ENCODE data around the gene WDCP.

The WDCP gene

GRCh38 chr2:24021122-24021998, 25.8 kb downstream of the WDCP start:
- TF ChIP-seq CTCF (conservative IDR thresholded peaks at IDR 0.05; ENCODE audit: control insufficient read depth, insufficient read depth, low read depth, low read length): peak; percentile 22
- DNase-seq (ENCODE audit: low read depth): no peak
- no peak overlapping the region for H3K4me3 ChIP-seq (ENCODE audit: control insufficient read depth, low read depth, low read length)

DNA sequence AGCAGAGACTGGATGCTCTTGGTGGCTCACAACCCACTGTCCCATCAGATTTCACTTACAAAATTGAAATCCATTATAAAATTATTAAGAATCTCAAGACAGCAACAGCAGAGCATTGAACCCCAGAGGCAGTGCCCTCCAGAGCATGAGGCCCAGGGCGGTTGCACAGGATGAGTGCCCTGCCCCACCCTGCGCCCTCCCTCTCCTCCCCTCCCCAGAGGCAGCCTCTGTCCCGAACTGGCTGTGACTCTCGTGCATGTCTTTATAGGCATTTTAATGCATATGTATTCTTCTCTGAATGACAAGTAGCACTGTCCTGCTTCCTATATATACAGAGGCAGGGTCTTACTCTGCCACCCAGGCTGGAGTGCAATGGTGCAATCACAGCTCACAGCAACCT, 26.9 kb downstream of the WDCP start:
- no peak overlapping the region for H3K4me3 ChIP-seq (ENCODE audit: control insufficient read depth, low read depth, low read length)
- TF ChIP-seq CTCF (conservative IDR thresholded peaks at IDR 0.05; ENCODE audit: control insufficient read depth, insufficient read depth, low read depth, low read length): no peak
- no peak for DNase-seq (ENCODE audit: low read depth)

- DNase-seq (ENCODE audit: low read depth): no peak
- no peak overlapping the region for H3K4me3 ChIP-seq (ENCODE audit: control insufficient read depth, low read depth, low read length)
- no peak for TF ChIP-seq CTCF (conservative IDR thresholded peaks at IDR 0.05; ENCODE audit: control insufficient read depth, insufficient read depth, low read depth, low read length)
Measured at GRCh38 chr2:24019729-24020128, 27.5 kb downstream of the WDCP start.

- DNase-seq (ENCODE audit: low read depth): no peak
- H3K4me3 ChIP-seq (ENCODE audit: control insufficient read depth, low read depth, low read length): no peak overlapping the region
- TF ChIP-seq CTCF (conservative IDR thresholded peaks at IDR 0.05; ENCODE audit: control insufficient read depth, insufficient read depth, low read depth, low read length): no peak
Measured at GRCh38 chr2:24018241-24018640, 28.9 kb downstream of the WDCP start.

DNA sequence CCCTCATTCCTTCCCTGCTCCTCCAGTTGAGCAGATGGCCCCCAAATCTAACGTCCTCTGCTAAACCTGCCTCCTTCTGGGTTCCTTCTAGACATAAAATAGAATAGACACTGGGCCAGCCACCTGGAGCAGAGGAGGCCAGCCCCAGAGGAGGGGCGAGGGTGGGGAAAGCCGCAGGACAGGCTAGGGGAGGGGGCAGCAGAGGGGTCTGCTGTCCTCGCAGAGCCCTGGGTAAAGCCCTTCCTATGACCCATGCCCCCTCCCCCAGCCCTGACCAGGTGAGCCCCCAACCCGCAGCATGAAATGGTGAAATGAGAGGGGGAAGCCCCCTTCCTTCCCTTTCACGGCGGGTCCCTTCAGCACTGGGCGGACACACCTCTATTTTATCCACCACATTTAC, 29.5 kb downstream of the WDCP start:
- H3K4me3 ChIP-seq (ENCODE audit: control insufficient read depth, low read depth, low read length): no peak overlapping the region
- no peak for TF ChIP-seq CTCF (conservative IDR thresholded peaks at IDR 0.05; ENCODE audit: control insufficient read depth, insufficient read depth, low read depth, low read length)
- DNase-seq (ENCODE audit: low read depth): no peak

DNA sequence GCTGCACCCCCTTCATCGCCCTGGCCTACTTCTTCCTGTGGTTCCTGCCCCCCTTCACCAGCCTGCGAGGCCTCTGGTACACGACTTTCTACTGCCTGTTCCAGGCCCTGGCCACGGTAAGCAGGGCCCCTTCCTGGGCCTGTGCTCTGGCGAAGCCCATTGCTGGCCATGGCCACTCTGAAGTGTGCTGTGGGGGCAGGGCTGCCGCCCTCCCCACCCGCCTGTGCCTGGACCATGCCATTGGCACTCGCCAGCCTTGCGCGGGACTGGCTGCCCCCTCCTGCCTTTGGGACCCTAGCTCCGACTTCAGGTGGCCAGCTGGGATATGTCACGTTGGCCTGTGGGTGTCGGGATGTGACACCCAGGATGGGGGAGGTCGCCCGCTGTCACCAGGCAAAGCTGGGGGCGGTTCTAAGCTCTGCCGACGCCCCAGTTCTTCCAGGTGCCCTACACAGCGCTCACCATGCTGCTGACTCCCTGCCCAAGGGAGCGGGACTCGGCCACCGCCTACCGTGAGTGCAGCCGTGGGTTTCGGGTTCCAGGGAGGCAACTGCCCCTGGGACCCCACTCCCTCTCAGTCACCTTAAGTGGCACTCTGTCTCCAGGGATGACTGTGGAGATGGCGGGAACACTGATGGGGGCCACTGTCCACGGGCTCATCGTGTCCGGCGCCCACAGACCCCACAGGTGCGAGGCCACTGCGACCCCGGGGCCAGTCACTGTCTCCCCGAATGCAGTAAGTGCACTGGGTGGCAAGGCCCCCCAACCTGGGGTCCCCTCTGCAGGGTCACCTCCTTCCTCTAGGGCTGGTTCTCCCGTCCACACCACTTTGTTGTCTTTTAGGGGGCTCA, 30.1 kb downstream of the WDCP start:
- no peak overlapping the region for H3K4me3 ChIP-seq (ENCODE audit: control insufficient read depth, low read depth, low read length)
- TF ChIP-seq CTCF (conservative IDR thresholded peaks at IDR 0.05; ENCODE audit: control insufficient read depth, insufficient read depth, low read depth, low read length): no peak
- DNase-seq (ENCODE audit: low read depth): no peak

Data from fibroblast of mammary gland (primary cell).